HCT116 (cell line): ENCODE results near the gene ABCC8. TPM values are rescaled to one million over a fixed set of nuclear protein-coding genes. Genes with fewer than 3 reads are reported as not detected.

Source experiments
- ATAC-seq: fragments of 200-7000 bp; cut with Tn5 transposase; 2 replicates; pipeline ENCODE4 v1.9.1; 2020; ENCODE audit warnings: mild to moderate bottlenecking, moderate library complexity
- BruUV-seq: library from RNA; stranded (reverse); fragments of 400-500 nt; replicated peaks from 2 replicates; lab custom pipeline; 2021; lab: Mats Ljungman, UMichigan
- CTCF ChIA-PET: fragments of 300-600 bp; sonication (Branson Sonifier 250); formaldehyde crosslinking; loops from one replicate; lab custom pipeline; 2021; ENCODE audit warnings: antibody characterized with exemption; lab: Charles Lee
- POLR2A ChIA-PET: fragments of 300-600, 350-600 bp; sonication (Branson Sonifier 250); formaldehyde crosslinking; loops from one replicate; lab custom pipeline; 2021; ENCODE audit warnings: antibody characterized with exemption; lab: Charles Lee
- RAD21 ChIA-PET, 2 experiments: fragments of 300-600 bp; sonication (Branson Sonifier 250); formaldehyde crosslinking; loops; one replicate each; lab custom pipeline; 2023; ENCODE audit warnings: low total read pairs in 2 of 2; ENCODE audit not compliant: uncharacterized antibody in 2 of 2, unreplicated experiment in 2 of 2, low non-redundant PET in 1 of 2; lab: Charles Lee
- DNase-seq: peaks from one replicate; pipeline ENCODE4 v3.0.0-alpha.2; 2010; ENCODE audit warnings: low read depth, low spot score
- H2AFZ ChIP-seq: fragments of 200-600 bp; shearing (Covaris generic), sonication (generic); 2 replicates; pipeline ENCODE4 v1.6.1; 2017; ENCODE audit warnings: low read depth, mixed run types, mixed read lengths, antibody characterized with exemption, low read length; ENCODE audit not compliant: poor library complexity, severe bottlenecking
- H3K27ac ChIP-seq: 2 replicates; pipeline ENCODE4 v1.5.1; 2012; ENCODE audit warnings: low read depth, low read length
- H3K27me3 ChIP-seq: fragments of 200-600 bp; sonication (generic); 2 replicates; pipeline ENCODE4 v1.6.1; 2016; ENCODE audit warnings: mixed run types, low read length, mixed read lengths; ENCODE audit not compliant: insufficient read depth
- H3K36me3 ChIP-seq, 2 experiments: fragments of 200-500 bp in 1 of 2; fragments of 200-600 bp in 1 of 2; sonication (Bioruptor generic) in 1 of 2; sonication (generic) in 1 of 2; 2 replicates each; pipeline versions ENCODE4 v1.5.1 to v1.6.1; 2014 to 2016; ENCODE audit warnings: low read length in 2 of 2, inconsistent platforms in 1 of 2, mixed read lengths in 1 of 2, mixed run types in 1 of 2; ENCODE audit not compliant: insufficient read depth in 2 of 2, control insufficient read depth in 1 of 2
- H3K4me1 ChIP-seq, 2 experiments: fragments of 200-600 bp in 1 of 2; sonication (generic) in 1 of 2; 2 replicates each; pipeline versions ENCODE4 v1.5.1 to v1.6.1; 2012 to 2017; ENCODE audit warnings: low read length in 2 of 2, inconsistent platforms in 1 of 2, mild to moderate bottlenecking in 1 of 2, mixed read lengths in 1 of 2, mixed run types in 1 of 2, moderate library complexity in 1 of 2; ENCODE audit not compliant: insufficient read depth in 2 of 2, control insufficient read depth in 1 of 2
- H3K4me2 ChIP-seq: fragments of 200-600 bp; sonication (generic); 2 replicates; pipeline ENCODE4 v1.6.1; 2017; ENCODE audit warnings: mixed run types, low read length, mixed read lengths
- H3K4me3 ChIP-seq, 2 experiments: fragments of 200-600 bp in 1 of 2; sonication (generic) in 1 of 2; replicated peaks in 1 of 2; 2 replicates each; pipeline ENCODE4 v1.5.1; 2011 to 2016; ENCODE audit warnings: low read length in 2 of 2, control low read depth in 1 of 2, low read depth in 1 of 2, mild to moderate bottlenecking in 1 of 2, mixed read lengths in 1 of 2, mixed run types in 1 of 2
- H3K79me2 ChIP-seq: fragments of 200-600 bp; sonication (generic); 2 replicates; pipeline ENCODE4 v1.6.1; 2017; ENCODE audit warnings: mild to moderate bottlenecking, mixed run types, low read length, moderate library complexity, mixed read lengths; ENCODE audit not compliant: insufficient read depth
- H3K9ac ChIP-seq: fragments of 200-600 bp; sonication (generic); 2 replicates; pipeline ENCODE4 v1.6.1; 2016; ENCODE audit warnings: low read length, mixed read lengths
- H3K9me2 ChIP-seq: fragments of 200-600 bp; sonication (generic), shearing (Covaris generic); 2 replicates; pipeline ENCODE4 v1.6.1; 2017; ENCODE audit warnings: mixed run types, mild to moderate bottlenecking, moderate library complexity; ENCODE audit not compliant: insufficient read depth
- H3K9me3 ChIP-seq, 2 experiments: fragments of 200-500 bp in 1 of 2; fragments of 200-600 bp in 1 of 2; sonication (Bioruptor generic) in 1 of 2; sonication (generic) in 1 of 2; 2 replicates each; pipeline ENCODE4 v1.6.1; 2014 to 2017; ENCODE audit warnings: low read length in 2 of 2, mixed read lengths in 2 of 2, inconsistent platforms in 1 of 2, low read depth in 1 of 2, mild to moderate bottlenecking in 1 of 2, mixed run types in 1 of 2, moderate library complexity in 1 of 2; ENCODE audit not compliant: control insufficient read depth in 1 of 2, insufficient read depth in 1 of 2
- H4K20me1 ChIP-seq: fragments of 200-600 bp; sonication (generic), shearing (Covaris generic); 2 replicates; pipeline ENCODE4 v1.6.1; 2017; ENCODE audit warnings: mixed run types, mild to moderate bottlenecking, moderate library complexity; ENCODE audit not compliant: insufficient read depth
- CBX3 ChIP-seq: IDR thresholded peaks from 2 replicates; pipeline ENCODE4 v1.6.1; 2012; ENCODE audit warnings: low read depth
- CEBPB ChIP-seq: IDR thresholded peaks from 2 replicates; pipeline ENCODE4 v1.6.1; 2012; ENCODE audit warnings: low read depth
- EZH2 ChIP-seq: fragments of 200-600 bp; sonication (generic); IDR thresholded peaks from 2 replicates; pipeline ENCODE4 v1.6.1; 2017; ENCODE audit warnings: antibody characterized with exemption, mixed run types
- EZH2phosphoT487 ChIP-seq: fragments of 200-600 bp; IDR thresholded peaks from 2 replicates; pipeline ENCODE4 v1.6.1; 2018; ENCODE audit warnings: antibody characterized with exemption, borderline replicate concordance
- FOSL1 ChIP-seq: IDR thresholded peaks from 2 replicates; pipeline ENCODE4 v1.6.1; 2012; ENCODE audit warnings: low read depth
- JUND ChIP-seq: IDR thresholded peaks from 2 replicates; pipeline ENCODE4 v1.6.1; 2012
- POLR2A ChIP-seq: IDR thresholded peaks from 2 replicates; pipeline ENCODE4 v1.7.0; 2011; ENCODE audit warnings: borderline replicate concordance; ENCODE audit not compliant: insufficient read depth, insufficient read length; ENCODE audit errors: extremely low read depth
- POLR2AphosphoS5 ChIP-seq: IDR thresholded peaks from 2 replicates; pipeline ENCODE4 v1.6.1; 2011; ENCODE audit warnings: mild to moderate bottlenecking, low read depth, low read length, moderate library complexity
- RAD21 ChIP-seq: IDR thresholded peaks from 2 replicates; pipeline ENCODE4 v1.6.1; 2012; ENCODE audit warnings: low read depth, mild to moderate bottlenecking
- SIN3A ChIP-seq: IDR thresholded peaks from 2 replicates; pipeline ENCODE4 v1.6.1; 2012; ENCODE audit warnings: low read depth
- SP1 ChIP-seq: IDR thresholded peaks from 2 replicates; pipeline ENCODE4 v1.6.1; 2012; ENCODE audit warnings: low read depth
- TCF7L2 ChIP-seq: IDR thresholded peaks from 2 replicates; pipeline ENCODE4 v1.7.0; 2011; ENCODE audit warnings: borderline replicate concordance, inconsistent platforms; ENCODE audit not compliant: insufficient read depth, insufficient read length; ENCODE audit errors: extremely low read depth
- YY1 ChIP-seq: IDR thresholded peaks from 2 replicates; pipeline ENCODE4 v1.6.1; 2011; ENCODE audit warnings: low read length, low read depth, moderate library complexity, mild to moderate bottlenecking; ENCODE audit not compliant: insufficient replicate concordance; ENCODE audit errors: extremely low read depth
- intact Hi-C: fragments of 100-400 bp; cut with micrococcal nuclease; formaldehyde crosslinking; loops from 2 replicates; pipeline ENCODE4 v1.10.0; 2022
- total RNA-seq: library from RNA; stranded (reverse); gene quantifications from one replicate; pipeline ENCODE4 v1.2.1, GENCODE V29; 2021; ENCODE audit not compliant: unreplicated experiment
- TF ChIP-seq, protein P1 (sequence below): IDR thresholded peaks from 2 replicates; pipeline ENCODE4 v1.6.1; 2012
- TF ChIP-seq, protein P2 (sequence below), 3 experiments: fragments of 200-600 bp in 1 of 3; sonication (generic) in 1 of 3; IDR thresholded peaks in 2 of 3; conservative IDR thresholded peaks in 1 of 3; 2 replicates each; pipeline ENCODE4 v1.5.1; 2012 to 2017; ENCODE audit warnings: low read depth in 2 of 3, low read length in 2 of 3, antibody characterized with exemption in 1 of 3, borderline replicate concordance in 1 of 3, control low read depth in 1 of 3, mild to moderate bottlenecking in 1 of 3, mixed read lengths in 1 of 3, mixed run types in 1 of 3, moderate library complexity in 1 of 3; ENCODE audit not compliant: insufficient read depth in 1 of 3
- TF ChIP-seq, protein P3 (sequence below): IDR thresholded peaks from 2 replicates; pipeline ENCODE4 v1.6.1; 2012
- TF ChIP-seq, protein P4 (sequence below): IDR thresholded peaks from 2 replicates; pipeline ENCODE4 v1.6.1; 2011; ENCODE audit warnings: mild to moderate bottlenecking, low read length, moderate library complexity; ENCODE audit not compliant: insufficient replicate concordance; ENCODE audit errors: extremely low read depth

The ABCC8 gene
- total RNA-seq, 1 experiment from 2014 or later, result 0.39 TPM

DNA sequence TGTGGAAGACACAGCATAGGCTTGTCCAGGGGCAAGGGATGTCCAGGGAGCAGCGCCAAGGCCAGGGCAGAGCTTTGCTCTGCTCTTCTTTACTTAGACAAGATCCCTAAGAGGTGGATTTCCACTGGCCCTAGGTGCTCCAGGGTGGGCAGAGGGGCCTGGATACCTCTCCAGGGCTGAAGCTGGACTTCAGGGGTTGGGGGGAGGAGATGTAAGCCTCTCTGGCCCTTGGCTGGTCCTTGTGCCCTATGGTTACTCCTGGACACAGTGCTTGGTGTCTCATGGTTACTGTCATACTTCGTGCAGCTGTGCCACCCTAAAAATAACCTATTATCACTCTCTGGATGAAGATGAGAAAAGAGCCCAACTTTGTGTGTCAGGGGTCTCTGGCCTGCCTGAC, 75.3 kb downstream of the ABCC8 start:
- H3K36me3 ChIP-seq, result no peaks in the 10 kb centered on the region
- H3K4me1 ChIP-seq, result peaks cover 3 to 19% of the 10 kb centered on the region in 2 experiments; a peak in 3 of 4 replicates
- DNase-seq (no peak), ATAC-seq (no peak)
- H3K9ac ChIP-seq, result no peak overlapping the region
- ChIA-PET CTCF (no interaction called here), POLR2A (no interaction called here), RAD21 (no interaction called here)
- no TSS peak for BruUV-seq
- no peak overlapping the region for H2AFZ ChIP-seq
- intact Hi-C loops, result no loop called here
- TF ChIP-seq RAD21 (no peak), EZH2phosphoT487 (no peak), POLR2A (no peak), SIN3A (no peak), JUND (no peak), EZH2 (no peak), YY1 (no peak), CEBPB (no peak), CBX3 (no peak), POLR2AphosphoS5 (no peak), TCF7L2 (no peak), FOSL1 (no peak), SP1 (no peak)
- TF ChIP-seq, protein P1, sequence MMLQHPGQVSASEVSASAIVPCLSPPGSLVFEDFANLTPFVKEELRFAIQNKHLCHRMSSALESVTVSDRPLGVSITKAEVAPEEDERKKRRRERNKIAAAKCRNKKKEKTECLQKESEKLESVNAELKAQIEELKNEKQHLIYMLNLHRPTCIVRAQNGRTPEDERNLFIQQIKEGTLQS, result no peak
- TF ChIP-seq, protein P2, sequence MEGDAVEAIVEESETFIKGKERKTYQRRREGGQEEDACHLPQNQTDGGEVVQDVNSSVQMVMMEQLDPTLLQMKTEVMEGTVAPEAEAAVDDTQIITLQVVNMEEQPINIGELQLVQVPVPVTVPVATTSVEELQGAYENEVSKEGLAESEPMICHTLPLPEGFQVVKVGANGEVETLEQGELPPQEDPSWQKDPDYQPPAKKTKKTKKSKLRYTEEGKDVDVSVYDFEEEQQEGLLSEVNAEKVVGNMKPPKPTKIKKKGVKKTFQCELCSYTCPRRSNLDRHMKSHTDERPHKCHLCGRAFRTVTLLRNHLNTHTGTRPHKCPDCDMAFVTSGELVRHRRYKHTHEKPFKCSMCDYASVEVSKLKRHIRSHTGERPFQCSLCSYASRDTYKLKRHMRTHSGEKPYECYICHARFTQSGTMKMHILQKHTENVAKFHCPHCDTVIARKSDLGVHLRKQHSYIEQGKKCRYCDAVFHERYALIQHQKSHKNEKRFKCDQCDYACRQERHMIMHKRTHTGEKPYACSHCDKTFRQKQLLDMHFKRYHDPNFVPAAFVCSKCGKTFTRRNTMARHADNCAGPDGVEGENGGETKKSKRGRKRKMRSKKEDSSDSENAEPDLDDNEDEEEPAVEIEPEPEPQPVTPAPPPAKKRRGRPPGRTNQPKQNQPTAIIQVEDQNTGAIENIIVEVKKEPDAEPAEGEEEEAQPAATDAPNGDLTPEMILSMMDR (IDR thresholded peaks at IDR 0.05 in 2 of 3, conservative IDR thresholded peaks at IDR 0.05 in 1 of 3; ENCODE audit: borderline replicate concordance in 1 of 3, insufficient read depth in 1 of 3, low read depth in 2 of 3, low read length in 2 of 3), result no peak
- TF ChIP-seq, protein P3, sequence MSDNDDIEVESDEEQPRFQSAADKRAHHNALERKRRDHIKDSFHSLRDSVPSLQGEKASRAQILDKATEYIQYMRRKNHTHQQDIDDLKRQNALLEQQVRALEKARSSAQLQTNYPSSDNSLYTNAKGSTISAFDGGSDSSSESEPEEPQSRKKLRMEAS, result no peak
- TF ChIP-seq, protein P4, sequence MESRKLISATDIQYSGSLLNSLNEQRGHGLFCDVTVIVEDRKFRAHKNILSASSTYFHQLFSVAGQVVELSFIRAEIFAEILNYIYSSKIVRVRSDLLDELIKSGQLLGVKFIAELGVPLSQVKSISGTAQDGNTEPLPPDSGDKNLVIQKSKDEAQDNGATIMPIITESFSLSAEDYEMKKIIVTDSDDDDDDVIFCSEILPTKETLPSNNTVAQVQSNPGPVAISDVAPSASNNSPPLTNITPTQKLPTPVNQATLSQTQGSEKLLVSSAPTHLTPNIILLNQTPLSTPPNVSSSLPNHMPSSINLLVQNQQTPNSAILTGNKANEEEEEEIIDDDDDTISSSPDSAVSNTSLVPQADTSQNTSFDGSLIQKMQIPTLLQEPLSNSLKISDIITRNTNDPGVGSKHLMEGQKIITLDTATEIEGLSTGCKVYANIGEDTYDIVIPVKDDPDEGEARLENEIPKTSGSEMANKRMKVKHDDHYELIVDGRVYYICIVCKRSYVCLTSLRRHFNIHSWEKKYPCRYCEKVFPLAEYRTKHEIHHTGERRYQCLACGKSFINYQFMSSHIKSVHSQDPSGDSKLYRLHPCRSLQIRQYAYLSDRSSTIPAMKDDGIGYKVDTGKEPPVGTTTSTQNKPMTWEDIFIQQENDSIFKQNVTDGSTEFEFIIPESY, result no peak
- H3K9me3 ChIP-seq, result no peaks in the 10 kb centered on the region
- no peaks in the 10 kb centered on the region for H3K27me3 ChIP-seq
- no peak overlapping the region for H3K27ac ChIP-seq
- H3K9me2 ChIP-seq, result no peaks in the 10 kb centered on the region
- no peak overlapping the region for H3K4me2 ChIP-seq
- H3K79me2 ChIP-seq, result no peaks in the 10 kb centered on the region
- H4K20me1 ChIP-seq, result no peaks in the 10 kb centered on the region
- H3K4me3 ChIP-seq, result no peak overlapping the region
